OCI-M2 (cell line): ENCODE measurements around the gene FLVCR2.
"Not testable (repeated sequence)": the region's sequence is repeated elsewhere in the genome, so short reads cannot be mapped to it uniquely, and the experiment has no call there.

ENCODE experiments used
- DNase-seq: peaks from one replicate; lab custom pipeline; 2025; ENCODE audit not compliant: unreplicated experiment; lab: John Stamatoyannopoulos, UW

FLVCR2 gene

GRCh38 chr14:75589931-75590330 lies 11.5 kb downstream of the FLVCR2 start:
- DNase-seq, result no peak

DNA sequence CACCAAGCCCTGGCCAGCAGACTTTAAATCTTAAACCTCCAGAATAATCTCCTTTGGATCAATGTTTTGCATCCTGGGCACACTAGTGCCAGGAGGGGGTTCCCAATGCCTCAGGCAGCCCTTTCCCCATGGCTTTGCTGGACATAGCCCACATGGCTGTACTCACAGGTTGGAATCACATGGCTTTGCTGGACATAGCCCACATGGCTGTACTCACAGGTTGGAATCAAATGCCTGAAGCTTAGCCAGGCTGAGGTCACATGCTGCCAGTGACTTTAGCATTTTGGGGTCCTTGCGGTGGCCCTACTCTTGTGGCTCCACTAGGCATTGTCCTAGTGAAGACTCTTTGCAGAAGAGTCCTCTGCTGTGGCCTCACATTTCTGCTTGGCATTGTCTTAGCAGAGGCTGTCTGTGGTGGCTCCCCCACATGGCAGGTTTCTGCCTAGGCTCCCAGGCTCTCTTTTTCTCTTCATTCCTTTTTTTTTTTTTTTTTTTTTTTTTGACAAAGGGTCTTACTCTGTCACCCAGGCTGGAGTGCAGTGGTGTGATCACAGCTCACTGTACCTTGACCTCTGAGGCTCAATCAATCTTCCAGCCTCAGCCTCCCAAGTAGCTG lies 13.0 kb downstream of the FLVCR2 start:
- DNase-seq, result no peak

DNA sequence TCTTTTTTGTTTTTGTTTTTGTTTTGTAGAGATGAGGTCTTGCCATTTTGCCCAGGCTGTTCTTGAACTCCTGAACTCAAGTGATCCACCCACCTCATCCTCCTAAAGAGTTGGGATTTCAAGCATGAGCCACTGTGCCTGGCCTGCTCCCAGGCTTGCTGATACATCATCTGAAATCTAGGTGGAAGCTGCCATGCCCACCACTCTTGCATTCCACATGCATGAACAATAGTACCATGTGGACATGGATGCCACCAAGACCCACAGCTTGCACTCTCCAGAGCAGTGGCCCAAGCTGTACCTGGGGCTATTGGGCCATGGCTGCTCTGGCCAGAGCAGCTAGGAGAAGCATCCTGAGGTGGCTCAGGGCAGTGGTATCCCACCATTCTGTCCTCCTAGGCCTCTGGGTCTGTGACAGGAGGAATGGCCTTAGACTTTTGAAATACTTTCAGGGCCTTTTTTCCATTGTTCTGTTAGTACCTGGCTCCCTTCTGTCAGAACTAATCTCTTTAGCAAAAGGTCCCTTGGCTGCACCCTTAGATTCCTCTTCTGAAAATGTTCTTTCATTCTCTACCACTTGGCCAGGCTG lies 13.7 kb downstream of the FLVCR2 start:
- DNase-seq, result no peak

GRCh38 chr14:75595226-75595625 lies 16.8 kb downstream of the FLVCR2 start:
- no peak for DNase-seq

- DNase-seq, result no peak
These were observed 18.7 kb downstream of the FLVCR2 start for GRCh38 chr14:75597149-75597548.

GRCh38 chr14:75600100-75600499 lies 21.7 kb downstream of the FLVCR2 start:
- not testable (repeated sequence) for DNase-seq

DNA sequence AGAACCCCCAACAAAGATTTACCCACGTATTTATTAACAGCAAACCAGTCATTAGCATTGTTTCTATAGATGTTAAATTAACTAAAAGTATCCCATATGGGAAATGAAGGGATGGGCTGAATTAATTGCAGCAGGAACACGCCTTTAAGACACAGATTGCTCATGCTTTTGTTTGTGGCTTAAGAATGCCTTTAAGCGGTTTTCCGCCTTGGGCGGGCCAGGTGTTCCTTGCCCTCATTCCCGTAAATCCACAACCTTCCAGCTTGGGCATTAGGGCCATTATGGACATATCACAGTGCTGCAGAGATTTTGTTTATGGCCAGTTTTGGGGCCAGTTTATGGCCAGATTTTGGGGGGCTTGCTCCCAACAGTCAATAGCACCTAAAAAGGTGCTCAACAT lies 22.6 kb downstream of the FLVCR2 start:
- not testable (repeated sequence) for DNase-seq

GRCh38 chr14:75602503-75602902 lies 24.1 kb downstream of the FLVCR2 start:
- no peak for DNase-seq

- DNase-seq, result no peak
These were observed 26.8 kb downstream of the FLVCR2 start for GRCh38 chr14:75604979-75605851.

DNA sequence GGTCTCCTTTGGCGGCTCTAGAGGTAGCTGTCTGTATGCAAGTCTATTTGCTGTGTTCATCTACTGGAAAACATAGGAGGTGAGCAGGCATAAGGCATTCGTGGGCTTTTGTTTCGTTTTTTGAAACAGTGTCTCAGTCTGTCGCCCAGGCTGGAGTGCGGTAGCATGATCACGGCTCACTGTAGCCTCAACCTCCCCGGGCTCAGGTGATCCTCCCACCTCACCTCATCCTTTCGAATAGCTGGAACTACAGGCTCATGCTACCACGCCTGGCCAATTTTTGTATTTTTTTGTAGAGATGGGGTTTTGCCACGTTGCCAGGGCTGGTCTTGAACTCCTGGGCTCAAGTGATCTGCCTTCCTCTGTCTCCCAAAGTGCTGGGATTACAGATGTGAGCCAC lies 27.5 kb downstream of the FLVCR2 start:
- no peak for DNase-seq

- no peak for DNase-seq
These were observed 28.6 kb downstream of the FLVCR2 start for GRCh38 chr14:75607044-75607443.

DNA sequence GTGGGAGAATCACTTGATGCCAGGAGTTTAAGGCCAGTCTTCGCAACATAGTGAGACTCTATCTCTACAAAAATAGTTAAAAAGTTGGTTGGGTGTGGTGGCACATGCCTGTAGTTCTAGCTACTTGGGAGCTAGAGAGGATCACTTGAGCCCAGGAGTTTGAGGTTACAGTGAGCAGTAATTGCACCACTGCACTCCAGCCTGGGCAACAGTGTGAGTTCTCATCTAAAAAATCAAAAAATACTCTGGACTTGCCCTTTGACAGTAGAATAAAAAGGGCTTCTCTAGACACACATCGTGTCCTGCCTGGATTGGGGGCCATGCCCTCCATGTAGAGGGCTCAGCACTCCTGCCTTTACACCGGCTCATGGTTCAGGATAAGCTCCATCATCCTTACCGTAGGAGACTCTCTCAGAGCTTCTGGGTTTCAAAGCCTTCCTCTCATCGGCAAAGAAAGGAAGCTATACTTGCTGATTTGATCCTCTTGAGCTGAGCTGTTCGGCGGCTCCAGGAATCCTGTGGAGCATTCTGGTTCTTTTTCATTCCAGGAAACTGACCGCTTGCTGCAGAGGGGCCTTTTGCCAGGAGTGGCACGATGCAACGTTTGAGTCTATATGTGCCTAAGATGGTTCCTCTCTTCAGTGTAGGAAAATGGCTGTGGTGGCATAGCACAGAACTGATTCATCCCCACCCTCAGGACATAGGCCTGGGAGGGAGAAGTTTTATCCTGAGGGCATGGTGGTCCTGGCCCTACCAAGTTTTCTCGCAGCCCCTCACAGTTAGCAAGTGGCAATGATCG lies 29.6 kb downstream of the FLVCR2 start:
- DNase-seq, result no peak

GRCh38 chr14:75609116-75609515 lies 30.7 kb downstream of the FLVCR2 start:
- DNase-seq, result no peak

DNA sequence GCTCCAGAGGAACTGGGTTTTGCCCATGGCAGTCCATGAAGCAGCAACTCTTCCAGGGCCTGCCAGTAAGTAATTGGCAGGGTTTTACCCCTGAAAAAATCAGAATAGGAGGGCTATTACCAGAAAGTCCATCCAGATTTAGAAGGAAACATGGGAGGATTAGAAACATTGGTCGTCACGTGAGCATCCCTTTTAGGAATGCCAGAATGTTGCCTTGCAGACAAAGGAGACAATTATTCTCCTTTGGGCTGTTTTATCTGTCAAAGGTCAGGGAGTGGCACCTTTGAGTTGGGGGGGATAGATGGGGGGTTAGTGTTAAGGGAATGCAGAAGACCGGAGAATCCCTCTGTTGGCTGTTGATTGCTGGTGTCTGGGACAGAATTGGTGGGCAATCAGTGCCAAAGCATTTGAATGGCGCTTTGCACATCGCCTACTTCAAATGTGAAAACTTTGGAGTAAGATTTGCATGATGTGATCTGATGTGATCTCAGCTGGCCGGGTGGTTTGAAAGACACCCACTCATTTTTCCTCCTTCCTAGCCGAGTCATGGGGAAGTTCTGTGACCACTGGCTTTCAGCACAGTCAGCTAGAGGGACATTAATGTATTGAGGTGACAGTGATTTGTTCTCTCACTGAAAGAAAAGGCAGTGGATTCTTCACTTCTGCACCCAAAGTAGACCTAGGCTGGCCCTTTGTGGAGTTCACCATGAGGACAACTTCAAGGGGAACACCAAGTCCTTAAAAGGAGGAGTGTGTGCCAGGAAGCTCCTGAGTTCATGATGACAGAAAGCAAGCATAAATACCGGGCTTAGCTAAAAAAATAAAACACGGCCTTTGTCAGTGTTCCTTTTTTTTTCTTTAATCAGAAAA lies 31.4 kb downstream of the FLVCR2 start:
- DNase-seq, result no peak

DNA sequence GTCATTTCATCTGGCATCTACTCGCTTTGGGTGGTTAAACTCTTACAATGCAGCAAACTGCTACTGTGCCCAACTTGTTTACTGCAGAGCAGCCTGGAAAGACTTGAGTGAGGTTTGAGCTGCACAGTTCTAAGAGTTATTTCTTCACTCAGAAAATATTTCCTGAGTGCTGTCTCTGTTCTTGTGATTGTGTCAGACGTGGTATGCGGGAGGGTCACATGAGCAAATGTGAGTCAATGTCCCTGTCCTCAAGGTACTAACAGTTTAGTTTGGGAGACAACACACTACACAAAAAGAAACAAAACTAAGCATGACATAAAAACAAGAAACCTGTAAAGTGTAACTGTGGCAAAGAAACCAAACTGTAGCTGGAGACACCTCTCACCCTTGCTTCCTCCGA lies 32.4 kb downstream of the FLVCR2 start:
- no peak for DNase-seq

- no peak for DNase-seq
These were observed 33.7 kb downstream of the FLVCR2 start for GRCh38 chr14:75612157-75612556.

GRCh38 chr14:75614179-75614578 lies 35.8 kb downstream of the FLVCR2 start:
- DNase-seq, result no peak

DNA sequence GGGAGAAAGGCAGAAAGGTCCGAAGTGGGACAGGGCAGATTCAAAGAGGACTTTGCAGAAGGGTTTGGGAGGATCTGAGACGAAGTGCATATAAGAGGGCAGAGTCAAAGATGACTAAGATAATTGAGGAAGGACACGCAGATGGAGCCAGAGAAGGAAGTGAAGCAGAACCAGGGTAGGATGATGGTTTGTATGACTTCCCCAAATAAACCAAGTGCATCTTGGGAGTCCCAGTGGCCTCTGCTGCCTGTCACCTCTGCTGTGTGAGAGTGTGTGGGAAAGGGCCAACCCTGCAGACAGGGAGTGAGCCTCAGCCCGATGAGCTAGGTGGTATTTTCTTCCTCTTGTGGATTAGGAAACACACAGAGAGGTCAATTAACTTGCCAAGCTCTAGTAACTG lies 36.8 kb downstream of the FLVCR2 start:
- no peak for DNase-seq

- no peak for DNase-seq
These were observed 41.1 kb downstream of the FLVCR2 start for GRCh38 chr14:75619548-75619947.

DNA sequence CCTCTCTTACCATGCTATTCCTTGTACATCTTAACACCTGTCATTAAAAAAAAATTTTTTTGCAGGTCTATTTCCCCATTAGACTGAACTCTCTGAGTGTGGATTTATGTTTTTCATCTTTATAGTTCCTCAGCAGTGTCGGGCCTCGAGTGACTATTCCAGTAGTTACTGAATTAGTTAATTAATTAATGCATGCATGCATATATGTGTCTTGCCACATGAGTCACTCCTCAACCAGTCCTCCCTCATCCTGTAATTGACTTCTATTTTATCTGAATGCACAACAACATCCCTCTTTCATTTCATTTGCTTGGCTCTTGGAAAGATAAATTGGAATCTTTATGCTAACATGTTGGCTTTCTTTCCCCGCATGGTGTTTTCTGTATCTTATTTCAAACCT lies 46.6 kb downstream of the FLVCR2 start:
- no peak for DNase-seq
